HG02588 (cell line): ENCODE data around the gene SPRY2.
"Not testable (repeated sequence)": the region's sequence is repeated elsewhere in the genome, so short reads cannot be mapped to it uniquely, and the experiment has no call there.

ENCODE experiments used
- ATAC-seq: cut with Tn5 transposase; IDR thresholded peaks from one replicate; pipeline ENCODE4 v1.9.1; 2021; ENCODE audit warnings: mild to moderate bottlenecking, moderate library complexity; ENCODE audit not compliant: unreplicated experiment

Gene SPRY2

GRCh38 chr13:80355496-80356094, 14.7 kb upstream of the SPRY2 start:
- not testable (repeated sequence) for ATAC-seq

- ATAC-seq, result no peak
These were observed 7.8 kb upstream of the SPRY2 start for GRCh38 chr13:80348750-80349149.

- ATAC-seq, result no peak
These were observed 7.4 kb upstream of the SPRY2 start for GRCh38 chr13:80348314-80348713.

GRCh38 chr13:80345771-80346510, 5.0 kb upstream of the SPRY2 start:
- no peak for ATAC-seq

GRCh38 chr13:80344032-80344431, 3.1 kb upstream of the SPRY2 start:
- not testable (repeated sequence) for ATAC-seq

GRCh38 chr13:80342471-80343371, 1.8 kb upstream of the SPRY2 start:
- peak; percentile 50 for ATAC-seq

GRCh38 chr13:80341756-80342370, 937 bp upstream of the SPRY2 start:
- no peak for ATAC-seq

GRCh38 chr13:80340651-80341100, 250 bp downstream of the SPRY2 start:
- ATAC-seq, result peak; percentile 1

- ATAC-seq, result no peak
These were observed 845 bp downstream of the SPRY2 start for GRCh38 chr13:80339912-80340650.

- no peak for ATAC-seq
These were observed 1.4 kb downstream of the SPRY2 start for GRCh38 chr13:80339563-80339911.

GRCh38 chr13:80338781-80339562, 2.0 kb downstream of the SPRY2 start:
- peak; percentile 27 for ATAC-seq

GRCh38 chr13:80337288-80338081, 3.4 kb downstream of the SPRY2 start:
- no peak for ATAC-seq

GRCh38 chr13:80336776-80337287, 4.1 kb downstream of the SPRY2 start:
- no peak for ATAC-seq

- no peak for ATAC-seq
These were observed 4.6 kb downstream of the SPRY2 start for GRCh38 chr13:80336370-80336769.

- no peak for ATAC-seq
These were observed 6.2 kb downstream of the SPRY2 start for GRCh38 chr13:80334597-80335260.

- ATAC-seq, result no peak
These were observed 8.9 kb downstream of the SPRY2 start for GRCh38 chr13:80331984-80332383.

GRCh38 chr13:80329250-80329649, 11.7 kb downstream of the SPRY2 start:
- no peak for ATAC-seq

- no peak for ATAC-seq
These were observed 21.9 kb downstream of the SPRY2 start for GRCh38 chr13:80319004-80319403.
